Measurements from ENCODE around the gene CCDC159. TPM values are rescaled to one million over a fixed set of nuclear protein-coding genes. Genes with fewer than 3 reads are reported as not detected.

Gene CCDC159
- total and polyA plus RNA-seq, 2 of the 13 experiments (the other 11 are each of a cell fraction or from before 2014, with no cell fraction given), result 1.7 to 6.3 TPM

GRCh38 chr19:11324079-11324661, 22.1 kb upstream of the CCDC159 start (continued):
- TF ChIP-seq HNRNPH1 (optimal IDR thresholded peaks at IDR 0.05; ENCODE audit: low read depth, low read length) (no peak), ZNF224 (CRISPR knock-in tag; IDR thresholded peaks at IDR 0.05) (no peak), MTA1 (CRISPR knock-in tag; IDR thresholded peaks at IDR 0.05; ENCODE audit: borderline replicate concordance) (peak; percentile 51; the same call in 1 of the 2 replicates), TSC22D2 (CRISPR knock-in tag; IDR thresholded peaks at IDR 0.05; ENCODE audit: borderline replicate concordance) (no peak), HDAC2 (CRISPR knock-in tag; IDR thresholded peaks at IDR 0.05) (0 out of 2 replicates have a peak, but pooled peaks have one; percentile 30), ZBTB7A (CRISPR knock-in tag; IDR thresholded peaks at IDR 0.05) (no peak), ZBTB43 (CRISPR knock-in tag; conservative IDR thresholded peaks at IDR 0.05) (0 out of 2 replicates have a peak, but pooled peaks have one; percentile 48), TCF7 (IDR thresholded peaks at IDR 0.05; ENCODE audit: low read depth) (peak; percentile 77), PAF1 (CRISPR knock-in tag; IDR thresholded peaks at IDR 0.05) (no peak), KDM4B (CRISPR knock-in tag; IDR thresholded peaks at IDR 0.05) (0 out of 2 replicates have a peak, but pooled peaks have one; percentile 37), NR2C2 (CRISPR knock-in tag; IDR thresholded peaks at IDR 0.05; ENCODE audit: borderline replicate concordance) (peak; percentile 58; the same call in 1 of the 2 replicates), AHR (CRISPR knock-in tag; IDR thresholded peaks at IDR 0.05) (no peak), ARID5B (CRISPR knock-in tag; IDR thresholded peaks at IDR 0.05) (peak; percentile 80), CAMTA2 (CRISPR knock-in tag; IDR thresholded peaks at IDR 0.05; ENCODE audit: borderline replicate concordance) (no peak), ZNF350 (CRISPR knock-in tag; IDR thresholded peaks at IDR 0.05; ENCODE audit: borderline replicate concordance, low read depth) (peak; percentile 79; the same call in 1 of the 2 replicates), ZNF281 (CRISPR knock-in tag; IDR thresholded peaks at IDR 0.05; ENCODE audit: borderline replicate concordance) (peak; percentile 72), GABPB1 (CRISPR knock-in tag; IDR thresholded peaks at IDR 0.05) (peak; percentile 64), CHD2 (IDR thresholded peaks at IDR 0.05; ENCODE audit: low read depth, low read length) (no peak), SOX6 (IDR thresholded peaks at IDR 0.05) (no peak), SOX6 (CRISPR knock-in tag; IDR thresholded peaks at IDR 0.05) (peak; percentile 88), SRF (IDR thresholded peaks at IDR 0.05; ENCODE audit: low read depth, low read length) (0 out of 2 replicates have a peak, but pooled peaks have one; percentile 4)
- TF ChIP-seq, protein P1, sequence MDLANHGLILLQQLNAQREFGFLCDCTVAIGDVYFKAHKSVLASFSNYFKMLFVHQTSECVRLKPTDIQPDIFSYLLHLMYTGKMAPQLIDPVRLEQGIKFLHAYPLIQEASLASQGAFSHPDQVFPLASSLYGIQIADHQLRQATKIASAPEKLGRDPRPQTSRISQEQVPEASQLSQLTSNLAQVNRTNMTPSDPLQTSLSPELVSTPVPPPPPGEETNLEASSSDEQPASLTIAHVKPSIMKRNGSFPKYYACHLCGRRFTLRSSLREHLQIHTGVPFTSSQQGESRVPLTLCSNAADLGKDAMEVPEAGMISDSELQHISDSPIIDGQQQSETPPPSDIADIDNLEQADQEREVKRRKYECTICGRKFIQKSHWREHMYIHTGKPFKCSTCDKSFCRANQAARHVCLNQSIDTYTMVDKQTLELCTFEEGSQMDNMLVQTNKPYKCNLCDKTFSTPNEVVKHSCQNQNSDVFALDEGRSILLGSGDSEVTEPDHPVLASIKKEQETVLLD (CRISPR knock-in tag; IDR thresholded peaks at IDR 0.05; ENCODE audit: low read depth), result no peak
